HG03457 (cell line): ENCODE results near the gene TNN.
"Not testable (repeated sequence)": the region's sequence is repeated elsewhere in the genome, so short reads cannot be mapped to it uniquely, and the experiment has no call there.

Experiments used
- ATAC-seq: cut with Tn5 transposase; IDR thresholded peaks from one replicate; pipeline ENCODE4 v1.9.1; 2021; ENCODE audit warnings: moderate number of reproducible peaks; ENCODE audit not compliant: unreplicated experiment

The TNN gene

GRCh38 chr1:175108331-175108820 is 40.7 kb downstream of the TNN start:
- not testable (repeated sequence) for ATAC-seq

- ATAC-seq: no peak
Observed at GRCh38 chr1:175114996-175115395, 47.4 kb downstream of the TNN start.

- no peak for ATAC-seq
Observed at GRCh38 chr1:175116210-175116798, 48.7 kb downstream of the TNN start.

- ATAC-seq: no peak
Observed at GRCh38 chr1:175116903-175117302, 49.3 kb downstream of the TNN start.

- no peak for ATAC-seq
Observed at GRCh38 chr1:175118375-175119367, 51.0 kb downstream of the TNN start.

GRCh38 chr1:175120511-175120910 is 52.9 kb downstream of the TNN start:
- no peak for ATAC-seq

GRCh38 chr1:175124861-175125260 is 57.2 kb downstream of the TNN start:
- ATAC-seq: no peak

GRCh38 chr1:175126347-175126746 is 58.7 kb downstream of the TNN start:
- no peak for ATAC-seq

- ATAC-seq: no peak
Observed at GRCh38 chr1:175127565-175127964, 59.9 kb downstream of the TNN start.

- ATAC-seq: no peak
Observed at GRCh38 chr1:175128523-175128922, 60.9 kb downstream of the TNN start.

DNA sequence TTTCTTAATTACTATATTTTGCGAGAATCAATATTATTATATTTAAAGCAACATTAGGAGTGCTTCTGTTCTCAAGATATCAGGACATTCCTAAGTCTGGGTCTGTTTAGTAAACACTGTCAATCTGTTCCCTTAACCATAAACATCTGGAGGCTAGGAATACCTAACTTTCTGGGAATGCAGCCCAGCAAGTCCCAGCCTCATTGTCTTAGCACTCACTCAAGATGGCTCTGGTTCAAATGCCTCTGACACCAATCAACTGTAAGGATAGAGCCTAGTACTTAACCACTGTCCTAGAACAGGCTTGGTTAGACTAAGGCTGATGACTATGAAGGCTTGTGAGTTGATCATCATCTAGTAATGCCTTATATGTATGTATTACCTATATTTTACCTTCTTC is 61.5 kb downstream of the TNN start:
- no peak for ATAC-seq

- ATAC-seq: no peak
Observed at GRCh38 chr1:175129644-175129996, 62.0 kb downstream of the TNN start.

DNA sequence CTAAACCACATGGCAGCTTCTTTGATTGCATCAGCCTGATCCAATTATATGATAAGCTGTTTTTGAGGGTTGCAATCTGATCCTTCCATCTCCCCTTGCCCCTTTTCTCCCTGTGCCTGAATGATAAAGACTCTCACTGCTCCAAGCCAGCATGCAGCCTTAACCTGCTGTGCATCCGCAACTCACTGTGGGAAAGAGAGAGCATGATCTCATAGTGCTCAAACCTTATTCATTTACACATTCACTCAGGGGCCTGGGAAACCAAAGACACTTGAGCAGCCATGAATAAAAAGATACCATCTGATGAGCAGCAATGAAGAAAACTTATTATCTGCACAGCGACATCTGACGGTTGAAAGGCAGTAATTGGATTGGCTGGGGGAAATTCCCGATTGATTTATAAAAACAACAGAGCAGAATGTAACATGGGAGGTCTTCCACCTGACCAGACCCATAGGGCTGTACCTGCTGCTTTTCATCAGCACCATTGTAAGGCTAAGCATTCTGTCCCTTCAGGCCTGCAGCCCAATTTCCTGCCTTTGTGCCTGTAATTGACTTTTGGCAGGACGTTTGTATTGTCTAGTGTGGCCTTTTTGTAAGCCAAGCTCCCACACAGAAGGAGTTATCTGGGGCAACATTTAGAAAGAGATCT is 62.5 kb downstream of the TNN start:
- no peak for ATAC-seq

GRCh38 chr1:175130649-175131045 is 63.0 kb downstream of the TNN start:
- ATAC-seq: no peak

- no peak for ATAC-seq
Observed at GRCh38 chr1:175131095-175131494, 63.5 kb downstream of the TNN start.

- no peak for ATAC-seq
Observed at GRCh38 chr1:175132436-175132835, 64.8 kb downstream of the TNN start.

- no peak for ATAC-seq
Observed at GRCh38 chr1:175133673-175134435, 66.2 kb downstream of the TNN start.

DNA sequence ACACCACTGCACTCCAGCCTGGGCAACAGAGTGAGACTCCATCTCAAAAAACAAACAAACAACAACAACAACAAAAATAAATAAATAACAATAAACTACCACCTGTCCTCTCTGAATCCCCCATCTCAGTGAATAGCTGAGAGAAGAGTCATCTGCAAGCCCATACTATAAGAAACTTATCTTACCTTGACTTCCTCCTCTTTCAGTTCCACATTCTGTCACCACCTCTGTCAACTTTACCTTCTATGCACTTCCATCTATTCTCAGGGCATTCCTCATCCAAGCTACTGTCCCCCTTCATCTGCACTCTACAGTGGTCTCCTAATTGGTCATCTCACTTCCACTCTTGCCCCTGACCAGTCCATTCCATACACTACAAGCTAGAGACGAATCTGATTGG is 66.9 kb downstream of the TNN start:
- ATAC-seq: no peak

GRCh38 chr1:175136246-175136645 is 68.6 kb downstream of the TNN start:
- no peak for ATAC-seq

DNA sequence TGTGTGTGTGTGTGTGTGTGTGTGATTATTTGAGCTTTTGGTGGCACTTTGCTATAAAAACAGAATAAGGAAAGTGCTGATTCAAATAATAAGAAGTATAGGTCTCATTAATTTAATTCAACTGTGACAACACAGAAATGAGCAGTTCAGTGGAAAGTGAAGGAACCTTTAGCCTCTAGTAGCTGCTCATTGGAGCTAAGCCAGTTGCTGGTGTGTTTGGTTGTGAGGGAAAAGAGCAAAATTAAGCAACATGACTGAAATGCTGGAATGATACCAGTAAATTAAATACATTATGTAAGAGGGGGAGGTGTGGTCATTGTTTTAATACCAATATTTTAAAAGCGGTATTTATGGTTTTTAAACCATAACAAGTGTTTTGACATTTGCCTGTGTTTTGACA is 69.7 kb downstream of the TNN start:
- ATAC-seq: no peak

DNA sequence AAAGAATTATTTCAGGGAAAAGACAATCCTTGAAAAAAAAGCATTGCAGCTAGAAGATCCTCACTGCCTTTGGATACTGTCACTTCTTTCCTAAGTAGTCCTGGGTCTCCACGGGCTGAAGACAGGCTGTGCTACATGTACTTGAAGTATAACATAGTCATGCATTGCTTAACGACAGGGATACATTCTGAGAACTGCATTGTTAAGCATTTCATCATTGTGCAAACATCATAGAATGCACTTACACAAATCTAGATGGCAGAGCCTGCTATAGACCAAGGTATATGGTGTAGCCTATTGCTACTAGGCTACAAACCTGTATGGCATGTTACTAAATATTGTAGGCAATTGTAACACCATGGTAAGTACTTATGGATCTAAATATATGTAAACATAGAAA is 70.9 kb downstream of the TNN start:
- no peak for ATAC-seq
